UCSD-AML1 (cell line): ENCODE data around the gene SLC37A1.

Experiments used
- DNase-seq: peaks from one replicate; lab custom pipeline; 2025; ENCODE audit not compliant: unreplicated experiment; lab: John Stamatoyannopoulos, UW

Gene SLC37A1

GRCh38 chr21:42525676-42526378 is 12.2 kb downstream of the SLC37A1 start:
- DNase-seq: no peak

- DNase-seq: no peak
These were observed 12.7 kb downstream of the SLC37A1 start for GRCh38 chr21:42526379-42526727.

DNA sequence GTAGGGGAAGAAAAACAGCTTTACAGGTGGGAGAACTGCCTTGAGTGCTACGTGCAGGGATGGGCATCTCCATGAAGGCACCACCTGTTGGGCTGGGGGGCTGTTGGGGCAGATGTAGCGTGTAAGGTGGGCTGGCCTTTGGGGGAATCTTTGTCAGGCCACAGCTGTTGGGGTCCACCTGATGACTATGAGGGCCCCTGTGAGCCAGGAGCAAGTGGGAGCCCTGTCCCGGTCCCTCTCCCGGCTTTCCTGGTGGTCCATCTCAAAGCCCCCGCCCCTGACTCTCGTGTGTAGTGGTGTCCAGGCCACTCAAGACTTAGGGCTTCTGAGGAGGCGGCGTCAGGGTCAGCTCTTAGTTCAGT is 13.5 kb downstream of the SLC37A1 start:
- no peak for DNase-seq

- no peak for DNase-seq
These were observed 14.0 kb downstream of the SLC37A1 start for GRCh38 chr21:42527489-42528158.

- DNase-seq: no peak
These were observed 16.5 kb downstream of the SLC37A1 start for GRCh38 chr21:42530167-42530518.

GRCh38 chr21:42531771-42532170 is 18.1 kb downstream of the SLC37A1 start:
- DNase-seq: no peak

DNA sequence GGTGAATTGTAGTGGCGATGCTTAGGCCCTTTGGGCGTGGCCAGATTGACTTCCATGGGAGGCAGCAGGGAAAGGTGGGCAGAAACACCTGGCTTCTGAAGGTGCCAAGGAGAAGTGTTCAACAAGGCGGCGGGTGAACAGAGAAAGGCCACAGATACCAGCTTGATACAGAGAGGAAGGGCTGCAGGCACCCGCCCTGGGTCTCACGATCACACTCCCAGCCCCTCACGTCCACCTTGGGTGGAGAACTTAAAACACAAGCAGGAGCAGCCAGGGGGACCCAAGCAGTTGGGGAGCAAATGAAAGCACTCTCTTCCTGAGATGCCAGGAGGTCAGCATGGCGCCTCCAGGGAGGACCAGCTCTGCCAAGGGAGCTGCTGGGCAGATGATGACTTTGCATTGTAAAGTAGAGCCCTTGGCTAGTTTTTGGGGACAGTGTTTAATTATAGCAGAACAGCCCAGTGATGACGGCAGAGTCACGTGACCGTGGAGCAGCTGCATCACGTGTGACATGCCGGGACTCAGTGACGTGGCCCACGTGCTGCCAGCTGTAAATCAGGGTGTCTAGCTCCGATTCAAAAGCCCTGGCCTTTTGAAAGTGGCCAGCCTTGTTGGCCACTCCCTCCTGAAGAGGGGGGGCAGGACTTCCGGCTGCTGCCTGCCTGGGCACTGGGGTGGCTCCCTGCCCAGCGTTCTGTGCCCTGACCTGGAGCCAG is 19.0 kb downstream of the SLC37A1 start:
- DNase-seq: no peak

DNA sequence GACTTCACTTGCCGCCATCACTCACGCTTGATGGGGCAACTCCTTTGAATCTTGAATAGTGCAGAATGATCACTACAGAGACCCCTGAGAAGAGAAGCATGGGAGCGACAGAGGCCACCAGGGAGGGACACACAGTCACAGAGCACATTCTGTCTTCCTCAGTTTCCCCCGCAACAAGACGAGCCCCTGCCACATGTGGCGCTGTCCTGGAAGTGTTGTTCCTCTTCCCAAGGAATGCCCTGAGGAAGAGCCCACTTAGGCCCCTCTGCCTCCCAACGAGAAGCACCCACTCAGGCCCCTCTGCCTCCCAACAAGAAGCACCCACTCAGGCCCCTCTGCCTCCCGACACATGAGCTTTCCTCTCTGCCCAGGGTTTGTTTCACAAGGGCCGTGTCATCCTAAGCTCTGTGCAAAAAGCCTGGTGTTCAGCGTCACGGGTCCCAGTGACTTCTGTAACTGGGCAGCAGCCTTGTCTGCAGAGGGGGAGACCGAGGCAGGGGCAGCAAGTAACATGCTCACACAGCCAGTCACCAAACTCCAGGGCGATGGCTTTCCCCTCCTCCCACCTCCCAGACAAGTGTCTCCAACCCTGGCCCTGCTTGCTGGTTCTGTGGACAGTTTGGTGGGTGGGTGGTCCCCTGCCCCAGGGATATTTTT is 19.8 kb downstream of the SLC37A1 start:
- no peak for DNase-seq

DNA sequence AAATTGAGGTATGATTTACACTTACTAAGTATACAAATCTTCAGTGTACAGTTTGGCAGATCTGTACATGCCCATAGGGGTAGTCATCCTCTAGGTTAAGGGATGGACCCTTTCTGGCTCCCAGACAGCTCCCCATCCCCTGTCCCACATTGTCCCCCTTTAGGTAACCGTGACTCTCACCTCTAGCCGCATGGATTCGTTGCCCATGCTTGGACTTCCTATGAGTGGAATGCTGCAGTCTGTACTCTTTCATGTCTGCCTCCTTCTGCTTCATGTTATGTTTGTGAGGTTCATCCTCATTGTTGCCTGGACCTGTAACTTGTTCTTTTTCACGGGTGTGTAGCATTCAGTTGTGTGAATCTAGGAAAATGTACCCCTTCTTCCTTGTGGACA is 20.3 kb downstream of the SLC37A1 start:
- DNase-seq: no peak

DNA sequence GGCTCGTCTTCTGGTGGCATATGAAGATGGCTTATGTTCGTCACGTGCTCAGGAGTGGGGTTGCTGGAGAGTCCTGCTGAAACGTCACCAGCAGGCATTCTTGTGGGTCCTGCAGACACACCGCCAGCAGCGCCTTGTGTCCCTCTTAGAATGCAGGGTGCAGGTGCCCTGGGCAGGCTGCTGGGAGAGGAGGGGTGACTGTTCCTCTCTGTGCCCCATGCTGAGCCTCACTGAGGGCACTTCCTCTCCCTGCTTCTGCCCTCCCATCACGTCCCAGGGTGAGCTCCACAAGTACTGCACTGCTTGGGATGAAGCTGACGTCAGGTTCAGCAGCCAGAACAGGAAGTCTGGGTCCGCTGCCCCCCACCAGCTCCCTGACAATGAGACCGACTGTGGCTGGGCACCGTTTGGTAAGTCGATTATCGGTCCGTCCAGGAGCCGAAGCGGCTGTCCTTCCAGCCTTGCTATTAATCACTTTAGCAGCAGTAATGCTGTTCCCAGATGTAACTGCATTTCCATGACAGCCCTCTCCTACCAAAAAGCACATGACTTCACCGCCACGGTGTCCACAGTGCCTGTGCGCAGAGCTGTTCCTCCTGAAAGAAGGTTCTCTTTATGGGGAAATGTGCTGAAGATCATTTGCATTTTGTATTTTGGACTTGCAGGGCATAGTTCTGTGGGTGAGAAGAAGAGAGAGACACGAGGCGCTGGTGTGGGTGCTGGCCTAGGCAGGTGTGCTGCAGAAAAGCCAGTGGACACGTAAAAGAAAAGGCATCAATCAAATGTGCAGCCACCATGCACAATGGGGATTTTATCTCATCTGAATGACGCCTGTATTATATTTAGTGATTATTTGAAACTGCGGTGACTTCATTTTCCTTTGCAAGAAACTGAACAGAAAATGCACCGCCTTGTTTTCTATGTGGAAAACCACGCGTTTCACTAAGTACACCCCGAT is 21.0 kb downstream of the SLC37A1 start:
- no peak for DNase-seq

DNA sequence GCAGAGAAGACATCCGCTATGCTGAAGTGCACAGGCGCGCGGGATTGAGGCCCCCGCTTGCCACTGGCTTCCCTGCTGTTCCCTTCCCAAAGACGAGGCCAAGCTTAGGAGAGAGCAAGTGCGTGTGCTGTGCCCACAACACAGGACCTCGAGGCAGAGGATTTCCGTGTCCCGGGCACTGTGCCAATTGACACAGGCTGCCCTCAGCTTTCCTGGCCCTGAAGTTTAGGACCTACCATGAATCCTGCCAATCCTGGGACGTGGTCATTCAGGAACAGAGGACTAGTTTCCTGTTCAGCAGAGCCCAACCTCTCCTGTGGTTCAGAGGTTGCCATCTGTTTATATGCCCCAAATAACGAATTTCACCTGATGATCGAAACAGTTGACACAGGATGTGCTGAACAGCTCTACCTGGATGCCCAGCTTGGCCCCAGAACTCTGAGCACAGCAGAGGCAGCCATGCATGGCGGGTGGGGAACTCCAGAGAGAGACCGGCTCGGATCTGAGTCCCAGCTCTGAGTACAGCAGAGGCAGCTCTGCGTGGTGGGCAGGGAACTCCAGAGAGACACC is 22.0 kb downstream of the SLC37A1 start:
- DNase-seq: no peak

DNA sequence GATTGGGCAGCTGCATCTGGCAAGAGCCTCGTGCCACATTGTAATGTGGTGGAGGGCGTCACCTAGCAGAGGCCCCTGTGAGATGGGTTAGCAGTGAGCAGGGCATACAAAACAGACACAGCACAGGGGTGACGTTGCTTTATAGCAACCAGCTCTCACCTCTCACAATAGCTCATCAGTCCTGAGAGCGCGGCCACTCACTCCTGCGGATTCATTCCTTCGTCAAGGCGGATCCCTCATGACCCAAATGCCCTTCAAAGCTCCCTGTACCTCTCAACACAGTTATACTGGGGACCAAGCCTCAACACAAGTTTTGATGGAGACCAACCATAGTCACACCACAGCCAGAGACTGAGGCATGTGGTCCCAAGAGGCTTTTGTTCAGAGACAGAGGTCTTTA is 22.9 kb downstream of the SLC37A1 start:
- DNase-seq: no peak

DNA sequence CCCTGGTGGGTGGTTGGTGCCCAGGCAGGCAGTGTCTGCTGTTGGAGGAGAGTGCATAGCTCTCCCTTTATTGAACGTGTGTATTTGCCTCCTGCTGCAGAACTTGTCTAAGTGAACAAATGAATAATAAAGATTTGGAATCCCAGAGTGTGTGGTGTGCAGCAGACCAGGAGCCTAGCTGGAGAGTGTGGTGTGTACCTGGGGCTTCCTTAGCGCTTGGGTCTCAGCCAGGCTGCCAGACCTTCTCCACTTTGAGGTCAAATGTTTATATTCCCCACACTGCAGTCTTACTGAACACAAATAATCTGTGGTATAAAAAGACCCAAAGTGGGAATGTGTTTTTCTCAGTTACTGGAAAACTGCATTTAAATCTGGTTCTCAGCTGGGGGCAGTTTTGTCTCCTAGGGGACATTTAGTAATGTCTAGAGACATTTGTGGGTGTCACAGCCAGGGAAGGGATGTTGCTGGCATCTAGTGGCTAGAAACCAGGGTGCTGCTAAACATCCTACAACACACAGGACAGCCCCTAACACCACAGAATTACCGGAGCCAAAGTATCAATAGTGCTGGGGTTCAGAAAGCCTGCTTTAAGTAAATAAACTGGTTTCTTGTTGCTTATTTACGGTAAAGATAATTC is 23.6 kb downstream of the SLC37A1 start:
- no peak for DNase-seq

GRCh38 chr21:42538479-42539275 is 25.0 kb downstream of the SLC37A1 start:
- DNase-seq: no peak

DNA sequence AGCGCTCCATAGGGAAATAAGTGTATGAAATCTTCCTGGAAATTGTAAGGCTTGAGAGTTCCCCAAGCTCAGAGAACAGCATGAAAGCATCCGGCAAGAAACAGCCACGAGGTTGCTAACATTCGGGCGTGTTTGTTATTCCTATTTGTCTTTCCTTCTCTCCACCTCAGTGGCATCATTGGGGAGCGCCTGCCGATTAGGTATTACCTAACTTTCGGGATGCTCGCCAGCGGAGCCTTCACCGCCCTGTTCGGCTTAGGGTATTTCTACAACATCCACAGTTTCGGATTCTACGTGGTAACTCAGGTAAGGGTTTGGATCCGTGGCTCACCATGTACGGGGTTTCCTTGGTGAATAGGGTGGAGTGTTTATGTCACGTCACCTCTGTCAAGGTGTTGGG is 25.7 kb downstream of the SLC37A1 start:
- no peak for DNase-seq

DNA sequence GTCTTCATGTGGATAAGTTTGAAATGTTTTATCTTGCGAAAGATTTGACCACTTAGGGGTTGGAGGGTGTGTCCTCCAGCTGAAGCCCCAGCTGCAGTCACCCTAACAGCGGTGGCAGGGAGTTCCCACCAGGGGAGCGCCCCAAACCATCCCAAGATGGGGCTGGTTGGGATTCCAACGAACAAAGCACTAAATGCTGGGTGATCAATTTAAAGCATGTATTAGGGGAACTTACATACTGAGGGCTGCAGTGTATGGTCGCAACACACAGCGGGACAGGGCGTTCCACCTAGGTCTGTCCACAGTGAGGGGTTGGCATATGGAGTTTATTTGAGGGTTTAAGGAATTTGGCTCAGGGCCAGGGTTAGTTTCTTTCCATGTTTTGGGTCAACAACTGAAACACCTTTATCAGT is 26.3 kb downstream of the SLC37A1 start:
- DNase-seq: peak; percentile 21

- no peak for DNase-seq
These were observed 26.7 kb downstream of the SLC37A1 start for GRCh38 chr21:42540396-42540795.

GRCh38 chr21:42541174-42541573 is 27.5 kb downstream of the SLC37A1 start:
- DNase-seq: no peak

DNA sequence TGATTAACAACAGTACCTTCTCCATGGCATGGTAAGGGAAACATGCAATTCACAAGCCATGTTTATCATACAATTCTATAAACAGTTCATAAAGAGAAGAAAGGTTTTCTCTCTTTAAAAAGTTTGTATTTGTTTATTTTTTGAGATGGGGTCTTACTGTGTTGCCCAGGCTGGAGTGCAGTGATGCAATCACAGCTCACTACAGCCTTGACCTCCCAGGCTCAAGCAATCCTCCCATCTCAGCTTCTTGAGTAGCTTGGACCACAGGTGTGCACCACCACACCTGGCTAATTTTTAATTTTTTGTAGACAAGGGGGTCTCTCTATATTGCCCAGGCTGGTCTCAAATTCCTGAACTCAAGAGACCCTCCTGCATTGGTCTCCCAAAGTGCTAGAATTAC is 28.0 kb downstream of the SLC37A1 start:
- no peak for DNase-seq
